Forelimb muscle (tissue), 1 donor: ENCODE results near the gene MAPKAP1. TPM values are rescaled to one million over a fixed set of nuclear protein-coding genes. Genes with fewer than 3 reads are reported as not detected.

Source experiments
- DNase-seq: peaks from one replicate; pipeline ENCODE4 v3.0.0-alpha.2; 2013; ENCODE audit warnings: low read depth
- polyA plus RNA-seq: library from polyadenylated mRNA; unstranded; fragments of 120-200 nt; gene quantifications from one replicate; pipeline ENCODE4 v1.2.1, GENCODE V29; 2013; ENCODE audit not compliant: insufficient read length

The MAPKAP1 gene
- polyA plus RNA-seq, 1 donor = 67.7 TPM

DNA sequence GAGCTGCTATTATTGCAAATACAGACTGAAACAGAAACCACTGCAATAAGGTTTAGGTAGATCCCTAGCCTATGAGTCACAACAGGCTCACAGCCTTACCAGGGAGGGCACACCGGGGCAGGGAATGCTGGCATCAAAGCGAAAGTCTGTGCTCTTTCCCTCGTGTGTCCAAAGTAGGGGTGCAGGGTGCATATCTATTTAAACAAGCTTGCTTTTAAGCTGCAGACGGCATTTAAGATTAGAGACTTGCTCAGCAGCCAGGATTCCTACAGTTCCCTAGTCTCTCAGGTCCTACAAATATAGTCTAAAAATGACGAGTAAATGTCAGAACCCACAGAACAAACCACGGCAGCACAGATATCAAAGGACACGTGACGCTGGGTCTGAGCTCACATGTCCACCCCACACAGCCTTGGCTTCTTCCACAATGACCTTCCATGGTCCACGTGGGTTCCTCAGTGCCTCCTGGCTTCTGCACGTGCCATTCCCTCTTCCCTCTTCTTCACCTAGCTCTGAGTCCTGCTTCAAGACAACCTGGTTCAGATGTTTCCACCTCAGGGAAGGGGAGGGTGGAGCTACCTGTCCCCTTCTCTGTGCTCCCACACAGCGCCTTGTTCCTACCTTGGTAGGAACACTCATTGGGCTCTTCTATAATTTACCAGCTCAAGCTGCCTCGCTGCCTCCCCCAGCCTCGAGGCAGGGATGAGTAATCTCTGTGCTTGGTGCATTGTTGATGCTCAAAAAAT, 193.2 kb downstream of the MAPKAP1 start:
- no peak for DNase-seq

GRCh38 chr9:125513303-125513667, 193.7 kb downstream of the MAPKAP1 start:
- DNase-seq = no peak

DNA sequence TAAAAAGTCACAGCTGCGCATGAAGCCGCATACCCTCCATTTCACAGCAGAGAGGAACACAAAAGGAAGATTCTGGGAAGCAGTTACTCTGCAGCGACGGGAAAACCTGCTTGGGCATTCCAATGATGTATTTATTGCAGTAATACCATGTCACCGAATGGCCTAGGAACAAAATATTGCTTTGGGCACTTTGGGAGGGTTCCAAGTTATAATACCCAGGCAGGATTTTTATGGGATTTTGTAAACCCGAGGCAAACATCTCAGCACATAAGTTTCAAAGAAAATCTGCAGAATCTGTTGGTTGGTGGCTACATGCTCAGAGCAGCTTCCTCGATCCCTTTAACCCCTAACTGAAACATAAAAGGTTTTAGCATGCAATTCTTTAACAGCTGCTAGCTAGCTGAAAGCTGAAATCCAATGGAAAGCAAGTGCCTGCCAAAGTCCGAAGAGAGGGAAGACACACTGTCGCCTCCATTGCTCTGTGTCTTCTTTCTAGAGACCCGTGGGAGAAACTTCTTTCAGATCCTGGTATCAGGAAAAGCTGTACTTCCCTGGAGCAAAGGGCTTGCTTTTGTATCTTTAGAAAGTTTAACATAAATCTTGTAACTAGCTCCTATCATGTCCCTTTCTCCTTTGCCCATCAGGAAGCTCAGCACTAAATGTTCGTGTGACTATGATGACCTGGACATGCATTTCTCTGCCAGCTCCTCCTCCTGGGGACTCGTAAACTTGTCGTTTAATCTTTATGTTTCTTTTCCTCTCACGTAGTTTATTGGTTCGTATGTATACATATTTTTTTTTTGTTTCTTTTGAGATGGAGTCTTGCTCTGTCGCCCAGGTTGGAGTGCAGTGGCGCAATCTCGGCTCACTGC, 195.0 kb downstream of the MAPKAP1 start:
- DNase-seq = no peak

- DNase-seq = no peak
Observed at GRCh38 chr9:125510980-125511379, 196.0 kb downstream of the MAPKAP1 start.

- DNase-seq = no peak
Observed at GRCh38 chr9:125509476-125509875, 197.5 kb downstream of the MAPKAP1 start.

DNA sequence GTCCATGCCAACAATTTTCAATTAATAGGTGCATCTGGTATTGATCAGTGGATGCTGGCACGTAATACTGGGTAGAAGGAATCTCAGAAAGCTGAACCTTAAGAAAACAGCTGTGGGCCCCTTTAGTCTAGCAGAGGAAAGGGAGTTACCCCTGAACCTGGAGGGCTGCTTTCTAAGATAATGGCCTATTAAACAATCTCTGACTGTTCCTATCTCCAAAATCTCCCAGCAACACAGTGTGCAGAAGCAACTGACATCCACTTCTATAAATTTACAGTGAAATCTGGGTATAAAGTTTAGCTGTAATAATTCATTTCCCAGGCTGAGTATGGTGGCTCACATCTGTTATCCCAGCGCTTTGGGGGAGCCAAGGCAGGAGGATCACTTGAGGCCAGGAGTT, 198.8 kb downstream of the MAPKAP1 start:
- DNase-seq = no peak

DNA sequence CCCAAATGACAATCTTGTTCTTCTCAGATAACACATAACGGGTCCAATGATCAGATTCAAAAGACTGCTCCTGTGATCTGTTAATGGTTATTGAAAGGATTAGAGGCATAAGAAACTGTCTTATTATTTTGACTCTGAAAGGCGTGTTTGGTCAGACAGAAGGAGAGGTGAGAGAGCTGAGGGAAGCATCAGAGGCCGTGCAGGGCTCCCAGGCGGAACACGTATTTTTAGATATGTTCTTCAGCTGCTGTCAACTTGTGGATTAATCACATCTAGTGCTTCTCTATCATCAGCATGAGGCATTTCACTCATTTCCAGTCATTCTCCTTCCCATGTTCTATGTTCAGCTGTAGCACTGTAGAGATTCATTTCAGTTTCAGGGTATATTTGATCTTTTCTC, 199.8 kb downstream of the MAPKAP1 start:
- DNase-seq = no peak

DNA sequence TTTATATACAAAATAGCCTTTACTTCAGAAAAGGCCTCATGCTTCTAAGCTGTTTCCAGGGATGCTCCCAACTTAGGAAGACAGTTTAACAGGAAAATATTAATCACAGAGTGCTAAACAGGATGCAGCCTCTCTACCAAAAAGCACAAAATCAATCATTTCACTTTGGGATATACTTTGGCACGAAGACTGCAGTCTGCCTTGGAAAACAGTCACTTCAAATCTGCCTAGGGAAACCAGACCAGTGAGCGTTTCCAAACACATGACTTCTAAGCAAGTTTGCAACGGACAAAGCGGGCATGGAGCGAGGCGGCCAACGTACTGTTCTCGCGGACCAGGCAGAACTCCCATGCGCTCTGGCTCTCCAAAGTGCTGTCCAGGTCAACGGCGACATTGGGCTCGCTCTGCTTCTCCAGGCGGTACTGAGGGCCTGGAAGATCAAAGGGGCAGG, 201.0 kb downstream of the MAPKAP1 start:
- DNase-seq = peak; percentile 58

- no peak for DNase-seq
Observed at GRCh38 chr9:125504616-125505015, 202.4 kb downstream of the MAPKAP1 start.

DNA sequence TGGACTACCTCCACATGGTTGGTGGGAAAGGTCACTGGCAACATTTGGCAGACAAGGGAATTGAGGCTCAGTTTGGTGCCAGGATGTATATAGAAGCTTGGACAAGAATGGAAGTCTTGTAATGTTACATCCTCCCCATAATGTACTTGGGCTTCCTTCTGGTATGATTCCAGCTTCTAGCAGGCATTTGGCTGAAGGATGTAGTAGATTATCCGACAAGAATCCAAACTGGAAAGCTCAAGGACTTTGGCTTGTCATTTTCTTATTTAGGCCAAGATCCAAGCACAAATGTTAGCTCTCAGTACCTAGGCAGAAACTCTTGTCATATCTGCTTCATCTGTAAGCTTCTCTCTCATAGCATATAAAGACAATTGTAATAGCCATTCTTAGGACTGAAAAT, 209.1 kb downstream of the MAPKAP1 start:
- DNase-seq = no peak

- no peak for DNase-seq
Observed at GRCh38 chr9:125497478-125497877, 209.5 kb downstream of the MAPKAP1 start.

DNA sequence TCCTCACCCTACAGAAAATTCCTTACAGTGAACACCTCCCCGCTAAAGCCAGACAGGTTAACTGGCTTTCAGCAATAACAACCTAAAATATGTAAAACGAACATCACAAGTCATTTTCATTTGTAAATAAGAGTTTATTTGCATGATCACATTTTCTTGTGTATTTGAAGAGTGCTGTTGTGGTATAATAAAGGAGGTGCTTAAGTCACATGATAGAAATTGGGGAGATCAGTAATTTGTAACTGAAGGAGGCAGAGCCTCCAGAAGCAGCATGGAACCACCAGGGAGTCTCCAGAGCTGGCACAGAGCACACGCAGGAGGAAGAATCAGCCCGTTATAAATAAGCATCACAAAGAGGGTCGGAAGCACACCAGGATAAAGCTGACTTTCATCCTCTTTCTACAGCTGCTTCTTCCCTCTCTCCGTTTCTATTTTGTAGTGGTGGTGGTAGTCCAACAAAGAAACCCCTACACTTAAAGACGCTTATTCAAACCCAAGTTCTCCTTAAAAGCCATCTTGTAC, 210.6 kb downstream of the MAPKAP1 start:
- no peak for DNase-seq

- no peak for DNase-seq
Observed at GRCh38 chr9:125495172-125496119, 211.6 kb downstream of the MAPKAP1 start.

DNA sequence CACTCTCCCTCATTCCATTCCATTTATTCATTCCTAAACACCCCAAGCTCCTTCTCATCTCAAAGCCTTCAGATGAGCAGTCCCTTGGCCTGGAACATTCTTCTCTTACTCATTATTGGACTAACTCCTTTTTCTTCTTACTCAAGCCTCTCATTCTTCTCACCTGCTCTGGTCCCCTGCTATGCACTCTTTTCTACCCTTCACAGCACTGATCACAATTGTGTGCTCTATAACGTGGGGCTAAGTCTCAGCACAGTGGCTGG, 212.4 kb downstream of the MAPKAP1 start:
- DNase-seq = no peak

DNA sequence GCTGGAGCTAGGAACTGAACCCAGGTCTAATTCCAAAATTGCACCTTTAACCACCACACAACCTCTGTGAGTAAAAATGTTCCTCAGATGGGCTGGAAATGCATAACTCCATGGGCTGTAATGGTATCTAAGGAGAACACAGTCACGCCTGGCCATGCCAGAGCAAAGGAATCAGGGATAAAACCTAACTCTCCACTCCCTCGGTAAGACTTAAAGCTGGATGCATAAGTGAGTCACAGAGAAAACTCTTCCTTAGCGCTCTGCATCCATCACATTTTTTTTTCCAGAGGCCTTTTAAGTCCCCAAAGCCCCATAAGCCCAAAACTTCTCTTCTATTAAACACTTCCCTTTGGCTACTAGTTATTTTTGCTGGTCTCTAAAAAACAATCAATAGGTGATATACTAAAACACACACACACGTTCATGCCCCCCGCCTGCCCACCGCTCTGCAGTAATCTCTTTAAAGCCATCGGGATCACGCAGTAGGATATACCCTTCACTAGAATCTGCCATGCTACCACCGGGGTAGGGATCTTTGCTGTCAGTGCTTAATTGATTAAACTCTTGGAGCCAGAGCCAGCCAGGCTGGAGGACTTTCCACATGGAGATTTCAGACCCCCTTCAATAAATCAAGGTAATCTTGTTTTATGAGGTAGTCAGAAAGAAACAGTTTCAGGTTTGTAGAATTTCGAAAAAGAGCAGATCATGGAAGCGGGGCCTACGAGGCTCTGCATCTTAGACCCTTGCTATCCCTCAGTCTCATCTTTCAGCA, 212.9 kb downstream of the MAPKAP1 start:
- no peak for DNase-seq

GRCh38 chr9:125493384-125493783, 213.6 kb downstream of the MAPKAP1 start:
- DNase-seq = no peak

GRCh38 chr9:125492719-125493118, 214.3 kb downstream of the MAPKAP1 start:
- DNase-seq = no peak

- no peak for DNase-seq
Observed at GRCh38 chr9:125487842-125488241, 219.2 kb downstream of the MAPKAP1 start.

DNA sequence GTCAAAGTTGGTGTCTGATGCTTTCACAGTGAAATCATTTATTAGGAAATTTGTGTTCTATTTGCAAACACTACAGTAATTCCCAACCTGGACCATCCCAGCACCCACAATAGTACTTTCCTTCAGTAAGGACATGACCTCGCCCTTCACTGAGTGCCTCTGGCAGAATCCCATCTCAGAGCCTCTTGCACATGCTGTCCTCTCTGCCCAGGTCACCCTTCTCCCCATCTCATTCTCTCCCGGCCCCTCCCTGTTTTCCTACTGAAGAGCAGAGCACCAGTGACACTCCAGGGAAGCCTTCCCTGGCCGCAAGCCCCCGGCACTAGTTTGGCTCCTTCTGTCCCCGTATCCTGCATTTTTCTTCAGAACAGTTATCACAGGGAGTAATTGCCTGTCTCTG, 220.4 kb downstream of the MAPKAP1 start:
- no peak for DNase-seq

GRCh38 chr9:125486152-125486508, 220.9 kb downstream of the MAPKAP1 start:
- DNase-seq = no peak

DNA sequence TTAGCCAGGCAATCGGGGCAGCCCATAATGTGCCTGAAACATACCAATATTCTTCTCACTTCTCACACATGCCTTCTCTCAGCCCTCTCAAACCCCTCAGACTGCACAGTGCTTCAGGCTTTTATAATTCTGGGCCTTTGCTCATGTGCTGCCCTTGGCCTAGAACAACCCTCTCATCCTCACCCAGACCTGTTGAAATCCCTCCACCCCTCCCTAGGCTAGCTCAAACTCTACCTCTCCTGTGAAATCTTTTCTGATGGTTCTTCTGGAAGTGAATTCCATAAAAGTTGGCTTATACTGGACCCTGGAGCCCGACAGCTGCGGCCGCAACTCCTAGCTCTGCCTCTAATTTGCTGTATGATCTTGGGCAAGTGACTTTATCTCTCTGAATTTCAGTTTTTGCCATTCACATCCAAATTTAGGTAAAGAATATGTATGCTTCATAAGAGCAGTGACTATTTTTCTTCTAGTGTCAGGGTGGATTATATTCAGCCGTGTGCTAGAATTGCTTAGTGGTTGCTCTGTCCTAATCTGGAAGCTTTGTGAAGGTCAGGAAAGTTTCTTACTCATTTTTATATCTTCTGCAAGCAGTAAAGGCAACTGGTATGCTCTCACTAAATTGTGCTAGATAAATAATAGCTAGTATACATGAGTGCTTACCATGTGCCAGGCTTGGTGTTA, 221.4 kb downstream of the MAPKAP1 start:
- no peak for DNase-seq
